DMS114 treated with DMSO at 0.1 percent for 48 hours (cell line): ENCODE results near the gene EGF.

Source experiments
- DNase-seq: peaks from one replicate; lab custom pipeline; 2025; ENCODE audit not compliant: unreplicated experiment; lab: John Stamatoyannopoulos, UW

The EGF gene

GRCh38 chr4:109990261-109991257, 77.9 kb downstream of the EGF start:
- DNase-seq = no peak

DNA sequence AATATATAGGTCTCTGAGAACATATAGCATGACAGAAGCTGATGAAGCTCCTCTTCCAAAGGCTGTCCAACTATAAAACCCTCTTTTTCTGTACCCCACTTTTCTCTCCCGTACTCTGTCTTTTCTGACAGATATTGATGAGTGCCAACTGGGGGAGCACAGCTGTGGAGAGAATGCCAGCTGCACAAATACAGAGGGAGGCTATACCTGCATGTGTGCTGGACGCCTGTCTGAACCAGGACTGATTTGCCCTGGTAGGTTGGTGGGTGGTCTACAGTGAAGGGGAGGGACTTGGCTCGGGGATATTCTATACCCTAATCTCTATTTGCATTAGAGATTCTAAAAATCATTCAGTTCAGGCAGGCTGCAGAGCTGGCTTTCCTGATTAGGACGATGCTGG, 80.4 kb downstream of the EGF start:
- DNase-seq = no peak

DNA sequence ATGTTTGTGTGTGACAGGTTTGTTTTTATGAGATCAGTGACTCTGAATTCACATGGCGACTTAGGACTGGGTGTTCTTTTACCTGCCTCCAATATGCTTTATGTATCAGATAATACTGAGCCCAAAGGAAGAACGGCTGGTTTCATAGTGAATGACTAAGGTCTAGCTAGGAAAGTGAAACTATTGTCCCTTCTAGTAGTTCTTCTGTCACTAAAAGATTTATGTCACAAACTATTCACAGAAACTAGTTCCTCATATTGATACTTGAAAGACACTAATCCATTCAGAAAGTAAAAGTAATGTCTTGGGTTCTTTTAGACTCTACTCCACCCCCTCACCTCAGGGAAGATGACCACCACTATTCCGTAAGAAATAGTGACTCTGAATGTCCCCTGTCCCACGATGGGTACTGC, 81.7 kb downstream of the EGF start:
- no peak for DNase-seq

DNA sequence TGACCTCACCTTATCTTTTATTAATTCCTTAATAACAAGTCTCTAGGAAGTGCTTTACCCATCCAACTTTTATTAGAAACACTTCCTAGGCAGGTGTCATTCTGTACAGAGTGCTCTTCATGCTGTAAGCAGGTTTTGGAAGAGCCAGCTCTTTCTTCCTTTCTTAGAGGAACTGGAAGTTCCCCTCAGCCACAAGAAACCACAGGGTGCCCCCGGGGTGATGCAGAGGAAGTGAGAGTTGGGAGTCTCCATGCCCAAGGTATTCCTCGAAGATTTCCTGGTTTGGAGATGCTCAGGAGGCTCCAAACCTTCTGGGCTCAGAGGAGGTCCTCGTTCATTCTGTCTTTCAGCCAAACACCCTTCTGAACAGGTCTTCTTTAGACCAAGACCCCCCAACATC, 83.8 kb downstream of the EGF start:
- no peak for DNase-seq

DNA sequence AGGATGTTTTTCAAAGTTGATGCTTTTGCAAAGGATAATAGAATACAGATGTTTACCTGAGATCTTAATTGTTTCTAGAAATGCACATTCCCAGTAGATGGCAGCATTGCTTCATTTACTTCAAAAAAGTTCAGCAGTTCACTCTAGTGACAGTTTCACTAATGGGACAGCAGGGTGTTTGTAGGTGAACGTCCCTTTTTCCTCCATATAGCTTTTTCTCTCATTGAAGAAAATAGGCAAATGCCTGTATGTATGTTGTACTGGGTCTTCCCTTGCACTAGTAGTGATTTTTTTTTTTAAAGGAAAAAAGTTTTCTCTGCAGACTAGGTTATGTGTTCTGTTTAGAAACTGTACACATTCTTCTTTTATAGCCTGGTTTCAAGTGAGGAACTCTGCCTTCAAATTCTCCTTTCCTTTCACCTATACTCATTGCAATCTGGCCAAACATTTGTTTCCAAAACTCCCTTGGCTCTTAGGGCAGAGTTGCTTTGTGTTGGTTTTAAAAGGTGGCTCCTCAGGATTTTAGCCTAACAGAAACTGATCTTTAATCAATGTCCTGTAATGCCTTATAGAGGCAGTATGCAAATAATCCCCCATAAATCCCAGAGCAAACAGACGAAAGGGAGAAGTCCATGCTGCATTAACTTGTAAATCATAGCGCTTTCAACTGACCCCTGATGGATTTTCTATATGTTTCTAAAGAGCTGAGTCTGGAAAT, 86.3 kb downstream of the EGF start:
- DNase-seq = peak; percentile 26

GRCh38 chr4:109999585-109999912, 86.9 kb downstream of the EGF start:
- DNase-seq = no peak

- DNase-seq = no peak
Measured at GRCh38 chr4:110002326-110002725, 89.6 kb downstream of the EGF start.

DNA sequence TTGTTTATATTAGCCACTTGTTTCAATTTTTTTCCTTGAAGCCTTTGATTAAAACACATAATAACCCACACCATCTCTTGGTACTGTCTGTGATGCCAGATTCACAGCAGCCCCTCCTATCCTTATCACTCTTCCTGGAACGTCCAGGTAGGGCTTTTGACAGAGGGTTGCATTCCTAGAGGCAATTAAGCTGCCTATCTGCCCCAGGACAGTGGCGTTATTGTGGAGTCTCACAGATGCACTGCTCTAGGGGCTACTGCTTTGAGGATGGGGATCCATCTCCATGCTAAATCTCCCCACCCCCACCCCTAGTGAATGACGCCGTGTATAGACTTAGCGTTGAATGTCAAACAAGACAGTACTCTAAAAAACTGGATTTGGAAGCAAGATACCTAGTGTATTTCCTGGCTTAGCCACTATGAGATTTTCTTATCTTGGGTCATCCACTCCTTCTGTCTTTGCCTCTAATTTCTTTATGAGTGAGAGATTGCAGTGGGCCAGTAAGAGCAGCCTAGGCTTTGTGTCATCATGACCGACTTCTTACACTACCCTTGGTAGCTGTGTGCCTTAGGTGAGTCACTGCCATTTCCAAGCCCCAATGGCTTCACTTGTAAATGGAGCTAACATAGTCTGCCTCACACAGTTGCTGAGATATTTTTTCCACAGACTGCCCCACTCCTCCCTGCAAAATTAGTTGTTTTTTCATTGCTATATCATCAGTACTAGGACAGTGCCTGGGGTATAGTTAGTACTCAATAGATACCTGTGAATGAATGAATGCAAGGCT, 90.9 kb downstream of the EGF start:
- DNase-seq = no peak

DNA sequence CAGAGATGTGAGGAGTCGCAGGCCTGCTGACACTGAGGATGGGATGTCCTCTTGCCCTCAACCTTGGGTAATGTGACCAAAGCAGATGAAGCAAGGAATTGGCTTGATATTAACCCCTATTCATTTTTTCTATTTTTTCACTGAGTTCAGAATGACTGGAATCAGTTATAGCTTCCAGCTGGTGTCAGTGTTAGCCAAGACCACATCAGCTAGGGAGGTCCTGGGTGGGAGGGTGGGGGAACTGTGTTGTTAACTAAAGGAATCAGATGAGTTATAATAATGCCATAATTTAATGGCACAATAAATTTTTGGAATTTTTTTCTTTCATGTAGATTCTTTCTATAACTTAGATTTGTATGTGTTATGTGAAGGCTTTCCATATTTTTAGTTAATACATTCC, 91.9 kb downstream of the EGF start:
- DNase-seq = no peak

GRCh38 chr4:110005461-110006056, 92.9 kb downstream of the EGF start:
- peak; percentile 37 for DNase-seq

DNA sequence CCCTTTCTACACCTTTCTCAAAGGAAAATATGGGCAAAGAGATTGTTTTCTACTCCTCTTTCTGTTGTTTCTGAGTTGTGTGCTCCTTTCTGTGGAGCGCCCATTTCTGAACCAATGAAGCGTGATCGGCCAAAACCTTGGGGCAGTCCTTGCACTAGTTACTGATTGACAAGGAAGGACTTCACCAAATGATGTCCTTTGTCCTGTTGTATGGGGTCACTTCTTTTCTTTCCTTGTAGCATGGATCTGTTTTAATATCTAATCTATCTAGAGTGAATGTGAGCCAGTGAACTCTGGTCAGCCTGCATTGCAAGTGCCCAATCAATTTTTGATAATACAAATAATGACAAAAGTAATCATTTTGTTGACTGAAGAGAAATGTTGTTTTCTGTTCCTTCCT, 94.5 kb downstream of the EGF start:
- no peak for DNase-seq

DNA sequence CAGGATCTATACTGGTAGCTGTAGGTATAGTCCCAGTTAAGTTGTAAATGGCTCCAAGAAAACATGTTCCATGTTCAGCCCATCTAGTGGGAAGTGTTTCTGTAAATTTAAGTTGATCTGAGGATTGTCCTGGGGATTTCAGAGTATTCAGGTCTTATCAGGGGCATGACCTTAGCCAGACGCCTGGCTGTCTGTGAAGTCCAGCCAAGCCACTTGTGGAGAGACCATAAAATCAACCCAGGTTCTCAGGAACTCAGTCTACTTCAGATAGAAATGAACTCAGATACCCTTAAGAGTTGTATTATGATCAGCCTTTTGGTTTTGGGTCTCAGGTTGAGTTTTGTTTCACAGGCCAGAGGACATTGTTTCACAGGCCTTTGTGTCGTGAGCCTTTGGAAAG, 95.9 kb downstream of the EGF start:
- DNase-seq = no peak

- no peak for DNase-seq
Measured at GRCh38 chr4:110009550-110009949, 96.9 kb downstream of the EGF start.

- DNase-seq = no peak
Measured at GRCh38 chr4:110010797-110011196, 98.1 kb downstream of the EGF start.

- no peak for DNase-seq
Measured at GRCh38 chr4:110012917-110013316, 100.2 kb downstream of the EGF start.

DNA sequence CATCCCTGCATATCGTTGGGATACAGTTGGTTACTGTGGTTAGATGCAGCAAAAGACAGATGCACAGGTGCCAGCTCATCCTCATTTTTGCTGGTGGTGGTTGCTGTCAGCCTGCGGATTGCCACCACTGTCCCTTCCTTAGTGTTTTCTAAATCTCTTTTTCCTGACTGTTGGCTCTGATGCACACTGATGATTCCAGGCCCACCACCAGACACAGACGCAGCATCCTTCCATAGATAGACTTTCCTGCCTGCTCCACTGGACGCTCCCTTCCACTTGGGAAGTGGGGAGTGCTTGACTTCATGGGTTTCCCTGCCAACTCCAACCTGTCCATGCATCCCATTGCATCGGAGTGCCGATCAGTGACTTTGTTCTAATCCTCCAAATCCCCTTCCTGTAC, 101.5 kb downstream of the EGF start:
- DNase-seq = no peak

DNA sequence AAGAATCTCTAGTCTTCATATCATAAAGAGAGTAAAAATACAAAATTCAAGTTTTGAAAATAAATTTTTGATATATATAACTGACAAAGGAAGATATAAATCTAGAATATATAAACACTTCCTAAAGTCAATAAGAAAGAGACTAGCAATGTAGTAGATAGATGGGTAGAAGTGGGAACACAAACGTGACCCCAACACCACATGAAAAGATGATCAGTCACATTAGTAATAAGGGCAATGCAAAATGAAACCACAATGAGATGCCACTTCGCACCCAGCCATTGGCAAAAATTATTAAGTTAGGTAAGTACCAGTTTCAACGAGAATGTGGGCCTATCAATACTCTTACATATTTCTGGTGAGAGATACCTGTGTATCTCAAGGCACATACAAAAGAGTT, 106.5 kb downstream of the EGF start:
- DNase-seq = no peak

- DNase-seq = no peak
Measured at GRCh38 chr4:110020139-110020538, 107.5 kb downstream of the EGF start.

- no peak for DNase-seq
Measured at GRCh38 chr4:110020646-110021443, 108.2 kb downstream of the EGF start.

GRCh38 chr4:110022457-110022856, 109.8 kb downstream of the EGF start:
- DNase-seq = no peak
